Measurements from ENCODE around the gene SLC28A1. TPM values are rescaled to one million over a fixed set of nuclear protein-coding genes. Genes with fewer than 3 reads are reported as not detected.
A peak's percentile ranks its signal among the peaks of the same experiment; 100 is the strongest.

SLC28A1 gene
- total RNA-seq, 1 donor from 2014 or later: not detected

- no peaks in the 10 kb centered on the region for H3K36me3 ChIP-seq
- DNase-seq: no peak
- H3K27ac ChIP-seq: no peak overlapping the region
- no peak overlapping the region for H3K4me3 ChIP-seq
- H3K27me3 ChIP-seq: no peaks in the 10 kb centered on the region
- intact Hi-C loops (cut with DNase I): loop anchor here (10.0 kb wide), 1 partner anchor 49 kb away; no protein-coding TSS in a partner anchor
- peaks cover 20% of the 10 kb centered on the region for H3K4me1 ChIP-seq
- TF ChIP-seq, protein P1, sequence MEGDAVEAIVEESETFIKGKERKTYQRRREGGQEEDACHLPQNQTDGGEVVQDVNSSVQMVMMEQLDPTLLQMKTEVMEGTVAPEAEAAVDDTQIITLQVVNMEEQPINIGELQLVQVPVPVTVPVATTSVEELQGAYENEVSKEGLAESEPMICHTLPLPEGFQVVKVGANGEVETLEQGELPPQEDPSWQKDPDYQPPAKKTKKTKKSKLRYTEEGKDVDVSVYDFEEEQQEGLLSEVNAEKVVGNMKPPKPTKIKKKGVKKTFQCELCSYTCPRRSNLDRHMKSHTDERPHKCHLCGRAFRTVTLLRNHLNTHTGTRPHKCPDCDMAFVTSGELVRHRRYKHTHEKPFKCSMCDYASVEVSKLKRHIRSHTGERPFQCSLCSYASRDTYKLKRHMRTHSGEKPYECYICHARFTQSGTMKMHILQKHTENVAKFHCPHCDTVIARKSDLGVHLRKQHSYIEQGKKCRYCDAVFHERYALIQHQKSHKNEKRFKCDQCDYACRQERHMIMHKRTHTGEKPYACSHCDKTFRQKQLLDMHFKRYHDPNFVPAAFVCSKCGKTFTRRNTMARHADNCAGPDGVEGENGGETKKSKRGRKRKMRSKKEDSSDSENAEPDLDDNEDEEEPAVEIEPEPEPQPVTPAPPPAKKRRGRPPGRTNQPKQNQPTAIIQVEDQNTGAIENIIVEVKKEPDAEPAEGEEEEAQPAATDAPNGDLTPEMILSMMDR (IDR thresholded peaks at IDR 0.05): no peak
- H3K9me3 ChIP-seq: no peaks in the 10 kb centered on the region
- no peak for ATAC-seq
These were observed 28.9 kb downstream of the SLC28A1 start for GRCh38 chr15:84913360-84913723.

DNA sequence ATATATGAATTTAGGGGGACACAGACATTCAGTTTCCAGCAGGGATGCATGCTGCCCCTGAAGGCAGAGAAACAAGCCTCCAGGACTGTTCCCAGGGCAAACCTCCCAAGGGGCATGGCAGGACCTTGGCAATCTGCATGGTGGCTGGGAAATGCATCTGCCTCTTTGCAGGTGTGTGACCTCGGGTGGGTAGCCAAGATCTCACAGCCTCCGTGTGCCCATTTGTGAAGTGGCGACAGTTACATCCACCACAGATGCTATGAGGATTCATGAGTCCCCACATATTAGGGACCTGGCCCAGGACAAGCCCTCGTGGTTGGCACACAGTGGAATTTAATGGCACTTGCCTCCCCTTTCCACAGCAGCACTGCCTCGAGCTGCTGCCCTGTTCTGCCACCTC is 29.9 kb downstream of the SLC28A1 start:
- H3K27ac ChIP-seq: no peak overlapping the region
- ATAC-seq (no peak), DNase-seq (no peak)
- H3K9me3 ChIP-seq: no peaks in the 10 kb centered on the region
- H3K36me3 ChIP-seq: no peaks in the 10 kb centered on the region
- H3K27me3 ChIP-seq: no peaks in the 10 kb centered on the region
- H3K4me3 ChIP-seq: no peak overlapping the region
- TF ChIP-seq, protein P1 (IDR thresholded peaks at IDR 0.05): no peak
- peaks cover 20% of the 10 kb centered on the region for H3K4me1 ChIP-seq
- intact Hi-C loops (cut with DNase I): loop anchor here (10.0 kb wide), 1 partner anchor 50 kb away; no protein-coding TSS in a partner anchor

- ATAC-seq (peak; percentile 84), DNase-seq (peak; percentile 71)
- intact Hi-C loops (cut with DNase I): loop anchor here (10.0 kb wide), 1 partner anchor 50 kb away; no protein-coding TSS in a partner anchor
- TF ChIP-seq, protein P1 (IDR thresholded peaks at IDR 0.05): no peak
- H3K9me3 ChIP-seq: no peaks in the 10 kb centered on the region
- no peak overlapping the region for H3K4me3 ChIP-seq
- no peaks in the 10 kb centered on the region for H3K36me3 ChIP-seq
- peak overlapping the region; percentile 58 for H3K27ac ChIP-seq
- H3K4me1 ChIP-seq: peaks cover 20% of the 10 kb centered on the region
- H3K27me3 ChIP-seq: no peaks in the 10 kb centered on the region
These were observed 30.6 kb downstream of the SLC28A1 start for GRCh38 chr15:84914909-84915605.

DNA sequence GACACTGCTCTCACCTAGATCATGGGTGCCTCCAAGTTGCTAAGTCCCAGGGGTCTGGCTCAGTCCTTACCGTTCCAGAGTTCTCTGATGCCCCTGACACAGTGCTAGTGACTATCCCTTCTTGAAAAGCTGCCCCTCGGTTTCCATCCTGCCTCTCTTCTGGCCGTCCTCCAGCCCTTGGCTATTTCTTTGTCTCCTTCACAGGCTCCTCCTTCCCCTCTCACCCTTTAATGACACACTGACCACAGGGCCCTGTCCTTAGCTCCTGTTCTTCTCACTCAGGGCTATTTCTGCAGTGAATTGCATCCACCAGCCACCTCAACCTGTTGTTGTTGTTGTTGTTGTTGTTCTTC is 31.1 kb downstream of the SLC28A1 start:
- peaks cover 20% of the 10 kb centered on the region for H3K4me1 ChIP-seq
- H3K4me3 ChIP-seq: no peak overlapping the region
- H3K27ac ChIP-seq: peak overlapping the region; percentile 58
- DNase-seq: no peak
- ATAC-seq: no peak
- intact Hi-C loops (cut with DNase I): loop anchor here (10.0 kb wide), 1 partner anchor 51 kb away; no protein-coding TSS in a partner anchor
- no peaks in the 10 kb centered on the region for H3K9me3 ChIP-seq
- H3K36me3 ChIP-seq: no peaks in the 10 kb centered on the region
- no peaks in the 10 kb centered on the region for H3K27me3 ChIP-seq
- TF ChIP-seq, protein P1 (IDR thresholded peaks at IDR 0.05): no peak

DNA sequence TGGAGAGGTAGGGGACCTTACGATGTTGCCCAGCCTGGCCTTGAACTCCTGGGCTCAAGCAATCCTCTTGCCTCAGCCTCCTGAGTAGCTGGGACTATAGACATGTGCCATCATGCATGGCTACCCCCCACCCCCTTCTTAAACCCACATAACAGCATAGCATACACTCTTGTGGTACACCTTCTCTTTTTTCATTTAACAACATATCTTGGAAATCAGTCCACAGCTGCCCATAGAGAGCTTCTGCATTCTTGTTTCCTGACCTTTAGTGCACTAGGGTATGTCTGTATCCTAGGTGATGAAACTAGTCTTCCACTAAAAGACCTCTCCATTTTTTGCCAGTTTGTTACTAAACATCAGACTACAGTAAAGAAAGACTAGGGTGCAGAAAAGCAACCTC is 33.0 kb downstream of the SLC28A1 start:
- Histone ChIP-seq H3K27me3 (no peaks in the 10 kb centered on the region), H3K4me1 (peaks cover 10% of the 10 kb centered on the region), H3K27ac (no peak overlapping the region), H3K36me3 (no peaks in the 10 kb centered on the region), H3K9me3 (no peaks in the 10 kb centered on the region), H3K4me3 (no peak overlapping the region)
- intact Hi-C loops (cut with DNase I): loop anchor here (10.0 kb wide), 1 partner anchor 53 kb away; no protein-coding TSS in a partner anchor
- DNase-seq (no peak), ATAC-seq (no peak)
- TF ChIP-seq, protein P1 (IDR thresholded peaks at IDR 0.05): no peak

All from upper lobe of right lung (tissue), 1 donor.